HG03378 (cell line): ENCODE measurements around the gene DDX49.

Experiments
- ATAC-seq: cut with Tn5 transposase; IDR thresholded peaks from one replicate; pipeline ENCODE4 v1.9.1; 2021; ENCODE audit warnings: mild to moderate bottlenecking, moderate library complexity; ENCODE audit not compliant: unreplicated experiment

DDX49 gene

GRCh38 chr19:18969931-18970659 is 50.6 kb downstream of the DDX49 start:
- ATAC-seq, result no peak

- ATAC-seq, result no peak
These were observed 52.8 kb downstream of the DDX49 start for GRCh38 chr19:18972301-18972811.

- no peak for ATAC-seq
These were observed 53.3 kb downstream of the DDX49 start for GRCh38 chr19:18972851-18973250.

GRCh38 chr19:18975011-18975410 is 55.5 kb downstream of the DDX49 start:
- no peak for ATAC-seq

- no peak for ATAC-seq
These were observed 56.4 kb downstream of the DDX49 start for GRCh38 chr19:18975869-18976268.
